Heart left ventricle (tissue), 13 donors: ENCODE data around the gene TECPR1.

Source experiments
- CTCF ChIP-seq, 12 donors: fragments of 200-600 bp; sonication (generic) in 4 of 12; IDR thresholded peaks; one replicate each; pipeline versions ENCODE4 v1.5.0 to v1.8.0; 2018 to 2022; ENCODE audit warnings: antibody characterized with exemption in 12 of 12, mild to moderate bottlenecking in 5 of 12
- POLR2A ChIP-seq, 2 donors: fragments of 450-650 bp; IDR thresholded peaks; one replicate each; pipeline ENCODE4 v1.6.1; 2017; ENCODE audit warnings: antibody characterized with exemption in 2 of 2, mild to moderate bottlenecking in 2 of 2, moderate library complexity in 2 of 2
- donor health status: ischemic (EF 13 %, LVEDD 7.1; RV severe dilation, severe dysfunction).
- donor health status: DM: no; HTN: yes; CAD: no.
- donor health status: DM: no; HTN: no; CAD: no.
- donor health status: ischemic (EF 25% LVEDD 6.9; RV normal size, moderate dysfunction).
- donor health status: ischemic (EF 25% LVEDD 5.7; RV mildly dilated, moderate dysfunction).
- donor health status: ischemic (EF 35%, LVEDD 5.7; RV mildly dilated, moderate dysfunction).
- donor health status: nonischemic (EF 11% LVEDD 7.7; RV severe dilation, severe dysfunction).
- donor health status: DM: yes; HTN: yes; CAD: no.
- donor health status: PGD.
- donor health status: ischemic (EF 29% LVEDD 5.4; RV normal size, mild dysfunction).
- donor health status: nonischemic (EF 23%, LVEDD 6.1; RV moderate dilation, normal function).

- TF ChIP-seq POLR2A (IDR thresholded peaks at IDR 0.05) (no peak), CTCF (IDR thresholded peaks at IDR 0.05) (no peak)
Measured at GRCh38 chr7:98225913-98226614, 26.0 kb downstream of the TECPR1 start.
